HG03103 (cell line): ENCODE data around the gene ACTL10.

Source experiments
- ATAC-seq: cut with Tn5 transposase; IDR thresholded peaks from one replicate; pipeline ENCODE4 v1.9.1; 2021; ENCODE audit warnings: low read depth; ENCODE audit not compliant: unreplicated experiment

The ACTL10 gene

GRCh38 chr20:33648396-33649004, 18.2 kb upstream of the ACTL10 start:
- ATAC-seq = no peak

- ATAC-seq = no peak
Observed at GRCh38 chr20:33649201-33649681, 17.5 kb upstream of the ACTL10 start.

GRCh38 chr20:33650111-33650752, 16.5 kb upstream of the ACTL10 start:
- no peak for ATAC-seq

DNA sequence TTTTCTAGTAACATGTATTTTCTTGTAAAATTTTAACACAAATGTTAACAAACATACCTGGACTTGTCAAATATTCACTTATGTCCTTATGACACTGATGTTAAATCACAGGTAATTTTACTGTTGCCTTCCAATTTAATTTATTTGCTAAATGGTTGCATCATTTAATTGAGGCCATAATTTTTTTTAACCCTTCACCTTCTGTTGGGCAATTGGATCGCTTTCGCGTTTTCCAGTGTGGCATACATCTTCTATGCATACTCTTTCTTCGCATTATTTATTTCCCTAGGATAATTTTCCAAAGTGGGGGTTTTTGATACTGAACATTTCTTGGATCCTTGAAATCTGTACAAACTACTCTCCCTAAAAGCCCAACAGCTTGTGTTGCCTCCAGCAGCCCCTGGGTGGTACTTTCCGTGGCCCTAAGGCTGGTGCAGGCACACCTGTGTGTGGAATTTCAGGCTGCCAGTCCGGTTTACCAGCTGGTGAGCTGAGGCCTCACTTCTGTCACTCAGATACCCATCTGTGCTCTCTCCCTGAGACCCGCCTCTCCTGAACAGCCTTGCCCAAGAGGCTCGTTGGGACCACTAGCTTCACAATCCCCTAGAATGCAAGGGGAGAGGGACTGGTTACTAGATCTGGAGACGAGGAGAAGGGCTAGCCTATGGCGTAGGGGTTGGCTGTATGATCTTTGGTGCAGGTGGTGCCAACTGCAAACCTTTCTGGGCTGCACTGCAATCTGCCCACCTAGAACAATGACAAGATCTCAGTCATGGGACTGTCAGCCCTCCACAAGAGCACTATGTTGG, 15.8 kb upstream of the ACTL10 start:
- ATAC-seq = no peak

GRCh38 chr20:33651562-33652048, 15.1 kb upstream of the ACTL10 start:
- ATAC-seq = no peak

DNA sequence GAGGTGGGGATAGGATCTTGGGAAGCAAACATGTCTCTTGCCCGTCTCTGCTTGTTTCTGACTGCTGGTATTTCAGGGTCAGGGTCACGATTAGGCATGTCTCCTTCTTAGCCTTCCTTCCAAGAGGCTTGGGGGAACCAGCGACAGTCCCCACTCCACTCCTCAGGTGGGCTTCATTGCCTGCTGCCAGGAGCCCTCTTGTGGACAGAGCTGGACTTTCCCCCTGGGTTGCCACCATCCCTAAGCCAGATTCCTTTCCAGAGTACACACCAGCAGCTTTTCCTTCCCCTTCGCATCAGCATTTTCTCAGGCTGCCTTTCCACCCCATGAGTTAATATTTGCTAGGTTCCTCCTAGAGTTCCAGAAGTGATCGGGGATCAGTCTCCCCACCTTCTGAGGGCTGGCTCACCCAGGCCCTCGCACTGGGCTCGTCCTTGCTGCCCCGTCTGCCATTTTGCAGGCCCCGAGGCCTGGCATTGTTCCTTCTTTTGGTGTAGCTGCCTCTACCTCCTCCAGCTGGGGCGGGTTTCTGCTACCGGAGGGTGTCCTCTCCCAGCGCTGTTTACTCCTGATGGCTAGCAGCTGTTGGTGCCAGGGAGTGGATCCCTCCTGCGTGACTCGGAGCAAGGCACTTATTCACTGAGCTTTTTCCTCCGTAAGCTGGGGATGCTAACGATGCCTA, 13.4 kb upstream of the ACTL10 start:
- no peak for ATAC-seq

DNA sequence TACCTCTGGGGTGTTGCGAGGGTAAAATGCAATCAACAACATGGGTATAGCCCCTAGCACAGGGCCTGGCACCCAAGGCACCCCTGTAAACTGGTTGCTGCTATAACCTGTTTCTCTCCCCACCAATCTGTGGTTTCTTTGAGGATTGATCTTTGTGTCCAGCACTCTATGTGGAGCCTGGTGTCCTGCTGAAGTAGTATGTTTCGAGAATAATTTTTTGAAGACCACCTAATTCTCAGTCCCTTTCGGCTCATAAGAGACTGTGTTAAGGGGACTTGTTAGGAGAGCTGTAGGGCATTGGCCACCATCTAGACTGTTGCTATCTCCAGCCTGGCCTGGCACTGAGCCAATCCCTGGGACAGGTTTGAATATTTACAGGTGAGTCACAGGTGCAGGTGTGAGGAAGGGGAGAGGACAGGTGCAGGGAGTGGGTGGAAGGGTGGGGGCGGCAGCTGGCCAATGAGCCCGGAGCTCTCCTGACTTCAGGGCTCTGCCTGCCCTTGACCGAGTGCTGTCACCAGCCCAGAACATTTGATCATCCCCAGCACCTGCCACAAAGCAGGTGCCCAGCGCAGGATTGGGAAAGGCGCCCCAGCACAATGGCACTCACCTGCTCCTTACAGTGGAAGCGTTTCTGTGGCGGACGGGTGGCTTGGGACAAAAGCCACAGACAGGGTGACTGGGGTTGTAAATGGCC, 12.7 kb upstream of the ACTL10 start:
- ATAC-seq = no peak

GRCh38 chr20:33654680-33655161, 12.0 kb upstream of the ACTL10 start:
- no peak for ATAC-seq

- ATAC-seq = no peak
Observed at GRCh38 chr20:33655164-33655563, 11.6 kb upstream of the ACTL10 start.

- ATAC-seq = no peak
Observed at GRCh38 chr20:33656010-33656782, 10.5 kb upstream of the ACTL10 start.

- no peak for ATAC-seq
Observed at GRCh38 chr20:33656783-33657703, 9.7 kb upstream of the ACTL10 start.

GRCh38 chr20:33657704-33658095, 9.0 kb upstream of the ACTL10 start:
- ATAC-seq = no peak

DNA sequence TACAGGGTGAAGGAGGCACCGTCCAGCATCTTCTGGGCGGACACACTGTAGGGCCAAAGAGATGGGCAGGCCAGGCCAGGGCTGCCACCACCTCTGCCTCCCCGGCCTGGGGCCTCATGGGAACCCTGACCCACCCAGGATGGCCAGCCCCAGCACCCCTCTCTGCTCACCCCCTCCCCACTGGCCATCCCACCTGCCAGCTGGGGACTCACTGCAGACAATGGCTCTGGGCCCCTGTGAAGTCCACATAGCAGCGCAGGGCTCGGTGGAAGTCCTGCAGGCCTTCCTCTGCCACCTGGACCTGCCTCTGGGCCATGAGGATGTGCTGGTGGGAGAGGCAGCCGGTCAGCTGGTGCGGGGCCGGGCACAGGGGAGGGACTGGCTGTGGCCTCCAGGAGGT, 8.2 kb upstream of the ACTL10 start:
- no peak for ATAC-seq

- ATAC-seq = no peak
Observed at GRCh38 chr20:33658929-33659328, 7.8 kb upstream of the ACTL10 start.

GRCh38 chr20:33659341-33660034, 7.3 kb upstream of the ACTL10 start:
- ATAC-seq = no peak

- ATAC-seq = no peak
Observed at GRCh38 chr20:33660035-33660684, 6.6 kb upstream of the ACTL10 start.

GRCh38 chr20:33660685-33661058, 6.1 kb upstream of the ACTL10 start:
- ATAC-seq = no peak
